Left lung (tissue), 10 donors: ENCODE data around the gene CEND1. TPM values are rescaled to one million over a fixed set of nuclear protein-coding genes. Genes with fewer than 3 reads are reported as not detected.

Experiments used
- ATAC-seq: fragments of 200-7000 bp; cut with Tn5 transposase; one replicate; pipeline ENCODE4 v1.9.1; 2020; ENCODE audit warnings: moderate library complexity
- DNase-seq, 4 donors: peaks; one replicate each; pipeline ENCODE4 v3.0.0-alpha.2; 2013 to 2020
- H3K27ac ChIP-seq, 2 donors: fragments of 200-600 bp; sonication (generic) in 1 of 2; one replicate each; pipeline versions ENCODE4 v1.5.0 to v1.8.0; 2020 to 2021
- H3K27me3 ChIP-seq, 2 donors: fragments of 200-600 bp; sonication (generic) in 1 of 2; one replicate each; pipeline versions ENCODE4 v1.5.0 to v1.8.0; 2020 to 2021
- H3K36me3 ChIP-seq, 2 donors: fragments of 200-600 bp; sonication (generic) in 1 of 2; one replicate each; pipeline versions ENCODE4 v1.5.0 to v1.8.0; 2020 to 2021
- H3K4me1 ChIP-seq, 2 donors: fragments of 200-600 bp; one replicate each; pipeline ENCODE4 v1.8.0; 2021
- H3K4me3 ChIP-seq, 2 donors: fragments of 200-600 bp; sonication (generic) in 1 of 2; one replicate each; pipeline versions ENCODE4 v1.5.0 to v1.8.0; 2020 to 2021; ENCODE audit warnings: mild to moderate bottlenecking in 1 of 2
- H3K9me3 ChIP-seq, 2 donors: fragments of 200-600 bp; sonication (generic) in 1 of 2; one replicate each; pipeline versions ENCODE4 v1.5.0 to v1.8.0; 2020 to 2021
- CTCF ChIP-seq, 2 donors: fragments of 200-600 bp; sonication (generic) in 1 of 2; IDR thresholded peaks; one replicate each; pipeline versions ENCODE4 v1.5.0 to v1.8.0; 2021; ENCODE audit warnings: antibody characterized with exemption in 2 of 2
- intact Hi-C, 2 donors: fragments of 100-400 bp; cut with DNase I; formaldehyde crosslinking; loops; one replicate each; pipeline versions ENCODE4 v1.11.2 to v1.14.2; 2022
- polyA plus RNA-seq, 6 donors: library from polyadenylated mRNA; unstranded; fragments of 120-200 nt; gene quantifications; one replicate each; pipeline ENCODE4 v1.2.1, GENCODE V29; 2013; ENCODE audit not compliant: insufficient read length in 6 of 6
- total RNA-seq, 2 donors: library from RNA; stranded (reverse); fragmentation: NEBNext Ultra II Directional; extraction: Animal tissue kit (Norgen Biotek cat#: 25700); gene quantifications; one replicate each; pipeline ENCODE4 v1.2.1, GENCODE V29; 2021
- donor health status: DM: no; HTN: yes; CAD: no.
- donor health status: DM: no; HTN: no; CAD: no.

The CEND1 gene
- total and polyA plus RNA-seq, 8 donors = 0.11 to 0.47 (median 0.36) TPM; not detected in 1

GRCh38 chr11:831118-831864 lies 41.4 kb upstream of the CEND1 start:
- Histone ChIP-seq H3K4me3 (peak overlapping the region in 1 of 2 donors; percentile 43), H3K9me3 (no peaks in the 10 kb centered on the region), H3K27me3 (peaks cover 7 to 45% of the 10 kb centered on the region in 2 donors), H3K27ac (no peak overlapping the region), H3K36me3 (peaks cover 0 to 6% of the 10 kb centered on the region in 2 donors), H3K4me1 (peaks cover 54 to 93% of the 10 kb centered on the region in 2 donors)
- no peak for TF ChIP-seq CTCF (IDR thresholded peaks at IDR 0.05)
- intact Hi-C loops = no loop called here
- ATAC-seq = no peak
- peak in 1 of 4 donors; percentile 71 for DNase-seq

GRCh38 chr11:830295-831117 lies 40.6 kb upstream of the CEND1 start:
- Histone ChIP-seq H3K4me3 (peak overlapping the region; percentile 23 to 43), H3K27ac (no peak overlapping the region), H3K9me3 (no peaks in the 10 kb centered on the region), H3K27me3 (peaks cover 7 to 45% of the 10 kb centered on the region in 2 donors), H3K36me3 (no peaks in the 10 kb centered on the region), H3K4me1 (peaks cover 57 to 94% of the 10 kb centered on the region in 2 donors)
- DNase-seq = peak in 3 of 4 donors; percentile 72 to 93 (median 84)
- intact Hi-C loops = no loop called here
- no peak for TF ChIP-seq CTCF (IDR thresholded peaks at IDR 0.05)
- peak; percentile 67 for ATAC-seq

GRCh38 chr11:829847-830294 lies 40.0 kb upstream of the CEND1 start:
- Histone ChIP-seq H3K27me3 (peaks cover 7 to 45% of the 10 kb centered on the region in 2 donors), H3K4me1 (peaks cover 54 to 93% of the 10 kb centered on the region in 2 donors), H3K4me3 (peak overlapping the region; percentile 23 to 43), H3K36me3 (peaks cover 0 to 6% of the 10 kb centered on the region in 2 donors), H3K9me3 (no peaks in the 10 kb centered on the region), H3K27ac (peak overlapping the region in 1 of 2 donors; percentile 80)
- DNase-seq (peak in 1 of 4 donors; percentile 85), ATAC-seq (peak; percentile 0)
- intact Hi-C loops = no loop called here
- no peak for TF ChIP-seq CTCF (IDR thresholded peaks at IDR 0.05)

GRCh38 chr11:829176-829846 lies 39.4 kb upstream of the CEND1 start:
- H3K4me1 ChIP-seq = peaks cover 49 to 93% of the 10 kb centered on the region in 2 donors
- peak overlapping the region; percentile 44 to 80 for H3K27ac ChIP-seq
- intact Hi-C loops = no loop called here
- H3K27me3 ChIP-seq = peaks cover 7 to 45% of the 10 kb centered on the region in 2 donors
- TF ChIP-seq CTCF (IDR thresholded peaks at IDR 0.05) = no peak
- ATAC-seq = peak; percentile 29
- H3K4me3 ChIP-seq = peak overlapping the region; percentile 23 to 43
- no peaks in the 10 kb centered on the region for H3K9me3 ChIP-seq
- DNase-seq = peak in 2 of 4 donors; percentile 64 to 87
- peaks cover 0 to 11% of the 10 kb centered on the region in 2 donors for H3K36me3 ChIP-seq
